ENCODE data around the gene FKBP4. TPM values are rescaled to one million over a fixed set of nuclear protein-coding genes. Genes with fewer than 3 reads are reported as not detected.

FKBP4 gene
- total RNA-seq, 1 donor from 2014 or later, result 45.3 TPM

DNA sequence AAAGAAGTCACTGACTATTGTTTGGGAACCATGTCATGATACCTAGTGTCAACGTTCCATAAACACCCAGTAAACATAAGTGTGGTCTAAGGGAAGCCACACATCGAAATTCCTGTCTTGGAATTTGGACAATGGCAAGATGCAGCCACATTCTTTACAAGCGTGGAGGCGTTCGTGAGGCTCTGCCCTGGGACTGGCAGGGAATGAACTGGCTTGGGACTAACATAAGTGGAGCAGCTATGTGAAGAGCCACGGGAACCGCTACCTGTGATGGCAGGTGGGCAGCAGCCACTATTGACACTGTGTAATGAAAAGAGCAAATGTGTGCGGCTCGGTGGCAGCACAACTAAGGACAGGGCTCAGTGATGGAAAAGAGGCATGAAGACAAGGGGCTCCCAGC lies 50.0 kb downstream of the FKBP4 start:
- H3K9ac ChIP-seq, result no peak overlapping the region
- no peaks in the 10 kb centered on the region for H3K9me3 ChIP-seq (ENCODE audit: low read depth)
- H3K36me3 ChIP-seq, result no peaks in the 10 kb centered on the region
- H2AFZ ChIP-seq (replicated peaks), result no peak overlapping the region
- peaks cover 5% of the 10 kb centered on the region for H3K36me3 Mint-ChIP-seq
- no peak overlapping the region for H3K4me3 ChIP-seq
- H3K27ac ChIP-seq, result no peak overlapping the region
- peaks cover 6% of the 10 kb centered on the region for H3F3A ChIP-seq (ENCODE audit: low read depth)
- H3K4me1 ChIP-seq, result peaks cover 23% of the 10 kb centered on the region
- peak; percentile 35 for DNase-seq (ENCODE audit: low spot score)
- no peaks in the 10 kb centered on the region for H3K27me3 ChIP-seq
- H3K27ac Mint-ChIP-seq, result peak overlapping the region; percentile 13
- no peaks in the 10 kb centered on the region for H3K79me2 ChIP-seq (ENCODE audit: low read depth)
- no peak overlapping the region for H3K4me2 ChIP-seq
- H3K9me3 Mint-ChIP-seq, result no peaks in the 10 kb centered on the region
- H3K4me3 Mint-ChIP-seq, result no peak overlapping the region
- no peaks in the 10 kb centered on the region for H4K20me1 ChIP-seq (ENCODE audit: low read depth)
- H3K27me3 Mint-ChIP-seq (ENCODE audit: insufficient read depth, low read depth), result peaks cover 9% of the 10 kb centered on the region
- peaks cover 45% of the 10 kb centered on the region for H3K4me1 Mint-ChIP-seq
- TF ChIP-seq EZH2phosphoT487 (IDR thresholded peaks at IDR 0.05), result no peak
- TF ChIP-seq, protein P1, sequence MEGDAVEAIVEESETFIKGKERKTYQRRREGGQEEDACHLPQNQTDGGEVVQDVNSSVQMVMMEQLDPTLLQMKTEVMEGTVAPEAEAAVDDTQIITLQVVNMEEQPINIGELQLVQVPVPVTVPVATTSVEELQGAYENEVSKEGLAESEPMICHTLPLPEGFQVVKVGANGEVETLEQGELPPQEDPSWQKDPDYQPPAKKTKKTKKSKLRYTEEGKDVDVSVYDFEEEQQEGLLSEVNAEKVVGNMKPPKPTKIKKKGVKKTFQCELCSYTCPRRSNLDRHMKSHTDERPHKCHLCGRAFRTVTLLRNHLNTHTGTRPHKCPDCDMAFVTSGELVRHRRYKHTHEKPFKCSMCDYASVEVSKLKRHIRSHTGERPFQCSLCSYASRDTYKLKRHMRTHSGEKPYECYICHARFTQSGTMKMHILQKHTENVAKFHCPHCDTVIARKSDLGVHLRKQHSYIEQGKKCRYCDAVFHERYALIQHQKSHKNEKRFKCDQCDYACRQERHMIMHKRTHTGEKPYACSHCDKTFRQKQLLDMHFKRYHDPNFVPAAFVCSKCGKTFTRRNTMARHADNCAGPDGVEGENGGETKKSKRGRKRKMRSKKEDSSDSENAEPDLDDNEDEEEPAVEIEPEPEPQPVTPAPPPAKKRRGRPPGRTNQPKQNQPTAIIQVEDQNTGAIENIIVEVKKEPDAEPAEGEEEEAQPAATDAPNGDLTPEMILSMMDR (IDR thresholded peaks at IDR 0.05), result no peak
- TF ChIP-seq EZH2 (IDR thresholded peaks at IDR 0.05), result no peak

DNA sequence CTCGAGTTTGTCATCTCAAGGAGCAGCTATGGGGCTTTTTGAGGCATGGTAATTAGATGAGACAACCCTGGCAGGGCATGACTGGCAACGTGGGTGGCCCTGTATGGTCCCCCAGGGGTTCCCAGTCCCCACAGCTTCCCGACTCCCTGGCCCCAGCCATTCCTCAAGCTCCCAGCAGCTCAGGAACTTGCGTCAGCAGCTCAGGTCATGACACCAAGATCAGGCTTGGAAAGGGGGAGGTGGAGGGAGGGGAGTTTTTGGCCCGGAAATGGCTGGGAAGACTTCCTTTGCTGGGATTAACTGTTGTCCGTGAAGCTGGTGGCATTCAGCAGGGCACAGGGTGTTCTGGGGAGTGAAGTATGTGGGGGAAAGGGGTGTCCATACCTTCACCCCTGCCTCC lies 50.5 kb downstream of the FKBP4 start:
- Histone ChIP-seq H3K4me3 (no peak overlapping the region), H4K20me1 (ENCODE audit: low read depth) (no peaks in the 10 kb centered on the region), H3K9ac (no peak overlapping the region), H3K27me3 (no peaks in the 10 kb centered on the region), H2AFZ (replicated peaks) (peak overlapping the region; percentile 35), H3K9me3 (ENCODE audit: low read depth) (no peaks in the 10 kb centered on the region), H3K27ac (no peak overlapping the region), H3K36me3 (no peaks in the 10 kb centered on the region), H3F3A (ENCODE audit: low read depth) (peaks cover 6% of the 10 kb centered on the region), H3K79me2 (ENCODE audit: low read depth) (no peaks in the 10 kb centered on the region), H3K4me1 (peaks cover 23% of the 10 kb centered on the region), H3K4me2 (peak overlapping the region; percentile 9)
- H3K27me3 Mint-ChIP-seq (ENCODE audit: insufficient read depth, low read depth), result peaks cover 7% of the 10 kb centered on the region
- peak; percentile 37 for DNase-seq (ENCODE audit: low spot score)
- H3K4me1 Mint-ChIP-seq, result peaks cover 47% of the 10 kb centered on the region
- H3K9me3 Mint-ChIP-seq, result no peaks in the 10 kb centered on the region
- TF ChIP-seq EZH2 (IDR thresholded peaks at IDR 0.05) (no peak), EZH2phosphoT487 (IDR thresholded peaks at IDR 0.05) (no peak)
- TF ChIP-seq, protein P1 (IDR thresholded peaks at IDR 0.05), result no peak
- no peak overlapping the region for H3K4me3 Mint-ChIP-seq
- H3K27ac Mint-ChIP-seq, result peak overlapping the region; percentile 74
- peaks cover 5% of the 10 kb centered on the region for H3K36me3 Mint-ChIP-seq

DNA sequence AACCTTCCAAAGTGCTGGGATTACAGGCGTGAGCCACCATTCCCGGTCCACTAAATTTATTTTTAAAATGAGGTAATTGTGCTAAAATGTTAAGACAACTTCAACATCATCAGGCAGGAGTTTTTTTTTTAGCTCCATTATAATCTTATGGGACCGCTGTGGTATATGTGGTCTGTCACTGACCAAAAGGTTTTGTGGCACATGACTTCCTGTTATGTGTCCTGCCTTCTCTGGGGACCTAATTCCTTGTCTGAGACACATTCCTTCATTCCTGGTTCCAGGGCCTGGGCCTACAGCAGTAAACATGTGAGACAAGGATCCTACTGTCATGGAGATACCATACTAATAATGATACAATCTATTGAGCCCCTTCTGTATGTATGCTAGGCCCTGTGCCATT lies 57.2 kb downstream of the FKBP4 start:
- H3K4me3 Mint-ChIP-seq, result no peak overlapping the region
- no peak overlapping the region for H3K9ac ChIP-seq
- no peaks in the 10 kb centered on the region for H3K9me3 Mint-ChIP-seq
- TF ChIP-seq EZH2phosphoT487 (IDR thresholded peaks at IDR 0.05) (no peak), EZH2 (IDR thresholded peaks at IDR 0.05) (no peak)
- TF ChIP-seq, protein P1 (IDR thresholded peaks at IDR 0.05), result no peak
- H3K36me3 ChIP-seq, result no peaks in the 10 kb centered on the region
- H3K79me2 ChIP-seq (ENCODE audit: low read depth), result no peaks in the 10 kb centered on the region
- H3K4me2 ChIP-seq, result no peak overlapping the region
- no peak overlapping the region for H3K27ac Mint-ChIP-seq
- peaks cover 11% of the 10 kb centered on the region for H3K27me3 Mint-ChIP-seq (ENCODE audit: insufficient read depth, low read depth)
- DNase-seq (ENCODE audit: low spot score), result no peak
- no peak overlapping the region for H3K4me3 ChIP-seq
- no peak overlapping the region for H2AFZ ChIP-seq (replicated peaks)
- H3K36me3 Mint-ChIP-seq, result peaks cover 2% of the 10 kb centered on the region
- peaks cover 5% of the 10 kb centered on the region for H3K27me3 ChIP-seq
- no peaks in the 10 kb centered on the region for H3K9me3 ChIP-seq (ENCODE audit: low read depth)
- peaks cover 41% of the 10 kb centered on the region for H3K4me1 Mint-ChIP-seq
- peaks cover 3% of the 10 kb centered on the region for H4K20me1 ChIP-seq (ENCODE audit: low read depth)
- peaks cover 2% of the 10 kb centered on the region for H3F3A ChIP-seq (ENCODE audit: low read depth)
- H3K27ac ChIP-seq, result no peak overlapping the region
- peaks cover 14% of the 10 kb centered on the region for H3K4me1 ChIP-seq
